Activated effector memory CD4-positive, alpha-beta T cell treated with Interleukin-2 at 50 U/mL for 16 hours (primary cell): Measurements from ENCODE around the gene IL36RN.

Experiments
- DNase-seq: peaks from one replicate; pipeline ENCODE4 v3.0.0-alpha.2; 2020

Gene IL36RN

GRCh38 chr2:113050921-113051895 lies 7.8 kb upstream of the IL36RN start:
- no peak for DNase-seq

GRCh38 chr2:113052396-113052917 lies 6.5 kb upstream of the IL36RN start, which contains the start of gene IL36B:
IL36B (minus strand) TSS chr2:113052867.
- DNase-seq, result no peak

GRCh38 chr2:113053666-113054065 lies 5.3 kb upstream of the IL36RN start:
- DNase-seq, result no peak

- DNase-seq, result no peak
Measured at GRCh38 chr2:113054066-113054465, 4.9 kb upstream of the IL36RN start.

- DNase-seq, result no peak
Measured at GRCh38 chr2:113056521-113056920, 2.5 kb upstream of the IL36RN start.

GRCh38 chr2:113057117-113057516 lies 1.9 kb upstream of the IL36RN start:
- no peak for DNase-seq

- no peak for DNase-seq
Measured at GRCh38 chr2:113058411-113058994, 495 bp upstream of the IL36RN start.

GRCh38 chr2:113060396-113060795 lies 1.4 kb downstream of the IL36RN start:
- no peak for DNase-seq

GRCh38 chr2:113060796-113061195 lies 1.8 kb downstream of the IL36RN start:
- DNase-seq, result no peak

GRCh38 chr2:113061241-113061640 lies 2.2 kb downstream of the IL36RN start:
- DNase-seq, result no peak

- no peak for DNase-seq
Measured at GRCh38 chr2:113061896-113062770, 3.1 kb downstream of the IL36RN start.

GRCh38 chr2:113064281-113064680 lies 5.3 kb downstream of the IL36RN start:
- DNase-seq, result no peak

GRCh38 chr2:113064898-113065297 lies 5.9 kb downstream of the IL36RN start:
- DNase-seq, result no peak

GRCh38 chr2:113067681-113068080 lies 8.7 kb downstream of the IL36RN start, which contains the start of gene IL1F10:
IL1F10 (plus strand) TSS chr2:113067970; CDS start chr2:113072739, 4,769 bp downstream.
- no peak for DNase-seq

- DNase-seq, result no peak
Measured at GRCh38 chr2:113068249-113068648, 9.3 kb downstream of the IL36RN start.

GRCh38 chr2:113068706-113069485 lies 9.9 kb downstream of the IL36RN start:
- DNase-seq, result no peak

GRCh38 chr2:113069676-113070605 lies 10.9 kb downstream of the IL36RN start:
- no peak for DNase-seq

- no peak for DNase-seq
Measured at GRCh38 chr2:113070606-113070975, 11.6 kb downstream of the IL36RN start.

GRCh38 chr2:113072584-113072983 lies 13.6 kb downstream of the IL36RN start:
- DNase-seq, result no peak

GRCh38 chr2:113073325-113073834 lies 14.4 kb downstream of the IL36RN start:
- no peak for DNase-seq

- DNase-seq, result no peak
Measured at GRCh38 chr2:113075030-113075429, 16.0 kb downstream of the IL36RN start.
